ACC112 (cell line): ENCODE results near the gene GRIP2.

Source experiments
- H2AFZ ChIP-seq: fragments of 200-600 bp; sonication (generic); one replicate; pipeline ENCODE4 v1.6.0; 2017; ENCODE audit warnings: antibody characterized with exemption, low read length; ENCODE audit not compliant: unreplicated experiment
- H3K27ac ChIP-seq: fragments of 200-600 bp; sonication (generic); 2 replicates; pipeline ENCODE4 v1.5.1; 2014; ENCODE audit warnings: low read depth, mild to moderate bottlenecking, antibody characterized with exemption, low read length, moderate library complexity
- H3K27me3 ChIP-seq: fragments of 200-600 bp; sonication (generic); 2 replicates; pipeline ENCODE4 v1.6.1; 2014; ENCODE audit warnings: mild to moderate bottlenecking, antibody characterized with exemption, low read length, moderate library complexity, mixed read lengths; ENCODE audit not compliant: insufficient read depth
- H3K36me3 ChIP-seq: fragments of 200-600 bp; sonication (generic); 2 replicates; pipeline ENCODE4 v1.6.1; 2016; ENCODE audit warnings: mild to moderate bottlenecking, antibody characterized with exemption, low read length, moderate library complexity, mixed read lengths; ENCODE audit not compliant: insufficient read depth
- H3K4me1 ChIP-seq: fragments of 200-600 bp; sonication (generic); one replicate; pipeline ENCODE4 v1.6.1; 2016; ENCODE audit warnings: low read length, mixed read lengths; ENCODE audit not compliant: insufficient read depth, unreplicated experiment, control insufficient read depth
- H3K4me3 ChIP-seq: fragments of 200-600 bp; sonication (generic); 2 replicates; pipeline ENCODE4 v1.5.1; 2014; ENCODE audit warnings: mild to moderate bottlenecking, low read depth, low read length
- H3K79me2 ChIP-seq: fragments of 200-600 bp; sonication (generic); one replicate; pipeline ENCODE4 v1.6.0; 2016; ENCODE audit warnings: low read length; ENCODE audit not compliant: control insufficient read depth, unreplicated experiment, insufficient read depth

Gene GRIP2

DNA sequence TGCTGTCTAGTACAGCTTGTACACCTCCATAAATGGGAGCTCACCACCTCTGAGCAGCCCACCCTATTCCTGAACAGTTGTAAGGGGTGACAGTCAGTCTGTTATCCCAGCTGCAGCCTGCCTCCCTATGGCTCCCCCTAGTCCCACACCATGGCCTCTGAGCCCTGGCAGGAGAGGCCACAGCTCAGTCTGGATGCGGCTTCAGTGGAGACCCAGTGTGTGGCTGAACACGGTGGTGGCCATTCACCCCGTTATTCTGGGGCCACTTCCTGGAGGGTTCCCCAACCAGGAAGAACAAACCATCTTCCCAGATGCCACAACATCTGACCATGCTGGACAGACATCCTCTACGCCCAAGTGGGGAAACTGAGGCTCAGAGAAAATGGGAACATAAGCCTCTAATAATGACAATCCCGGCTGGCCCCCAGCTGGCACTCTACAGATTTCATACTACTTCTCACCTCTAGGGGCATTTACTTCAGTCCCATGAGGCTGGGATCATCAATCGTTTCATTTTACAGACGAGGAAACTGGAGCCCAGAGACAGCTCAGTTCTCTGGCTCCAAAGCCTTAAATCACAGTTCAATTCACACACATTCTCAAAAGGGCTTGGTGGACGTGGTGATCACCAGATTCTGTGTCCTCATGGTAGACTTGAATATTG lies 9.2 kb upstream of the GRIP2 start:
- Histone ChIP-seq H2AFZ (no peak overlapping the region), H3K79me2 (no peaks in the 10 kb centered on the region), H3K27ac (no peak overlapping the region), H3K4me3 (no peak overlapping the region), H3K27me3 (peaks cover 24% of the 10 kb centered on the region; the same call in 1 of the 2 replicates), H3K36me3 (no peaks in the 10 kb centered on the region), H3K4me1 (no peaks in the 10 kb centered on the region)

DNA sequence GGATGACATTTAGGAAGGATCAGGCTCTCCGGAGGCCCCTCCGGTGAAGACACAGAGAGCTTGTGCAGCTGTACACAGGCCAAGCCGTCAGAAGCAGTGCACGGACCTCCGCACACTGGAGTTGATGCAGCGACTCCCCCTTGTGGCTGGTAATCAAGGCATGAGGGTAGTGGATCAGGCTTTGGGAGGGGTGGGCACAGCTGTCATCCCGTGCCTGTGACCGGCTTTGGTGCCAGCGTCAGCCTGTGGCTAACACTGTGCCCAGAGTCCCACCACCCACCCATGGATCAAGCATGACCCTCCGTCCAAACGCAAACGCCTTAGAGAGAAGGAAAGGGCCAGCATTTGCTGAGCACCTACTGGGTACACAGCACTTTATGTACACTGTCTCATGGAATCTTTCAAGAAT lies 8.2 kb upstream of the GRIP2 start:
- Histone ChIP-seq H3K27me3 (peaks cover 24% of the 10 kb centered on the region; the same call in 1 of the 2 replicates), H3K4me1 (no peaks in the 10 kb centered on the region), H3K36me3 (no peaks in the 10 kb centered on the region), H3K27ac (no peak overlapping the region), H3K4me3 (no peak overlapping the region), H2AFZ (no peak overlapping the region), H3K79me2 (no peaks in the 10 kb centered on the region)

DNA sequence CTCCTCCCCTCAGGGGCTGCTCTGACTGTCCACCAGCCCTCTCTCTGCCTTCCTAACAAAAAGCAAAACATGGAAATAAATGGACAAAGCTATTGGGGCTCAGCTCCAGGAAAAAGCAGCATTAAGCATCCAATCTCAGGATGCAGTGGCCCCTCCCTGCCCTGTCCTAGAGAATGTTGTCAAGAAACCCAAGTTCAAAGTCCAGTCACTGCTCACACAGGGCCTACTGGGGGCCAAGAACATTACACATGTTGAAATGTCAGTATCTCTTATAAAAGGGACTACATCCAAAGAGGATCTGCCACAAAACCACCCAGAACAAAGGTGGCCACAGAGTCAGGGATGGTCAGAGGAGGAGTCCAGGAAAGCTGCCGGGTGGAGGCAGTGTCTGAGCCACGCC lies 7.6 kb upstream of the GRIP2 start:
- Histone ChIP-seq H3K4me1 (no peaks in the 10 kb centered on the region), H2AFZ (no peak overlapping the region), H3K27me3 (peaks cover 24% of the 10 kb centered on the region; the same call in 1 of the 2 replicates), H3K27ac (no peak overlapping the region), H3K4me3 (no peak overlapping the region), H3K36me3 (no peaks in the 10 kb centered on the region), H3K79me2 (no peaks in the 10 kb centered on the region)

DNA sequence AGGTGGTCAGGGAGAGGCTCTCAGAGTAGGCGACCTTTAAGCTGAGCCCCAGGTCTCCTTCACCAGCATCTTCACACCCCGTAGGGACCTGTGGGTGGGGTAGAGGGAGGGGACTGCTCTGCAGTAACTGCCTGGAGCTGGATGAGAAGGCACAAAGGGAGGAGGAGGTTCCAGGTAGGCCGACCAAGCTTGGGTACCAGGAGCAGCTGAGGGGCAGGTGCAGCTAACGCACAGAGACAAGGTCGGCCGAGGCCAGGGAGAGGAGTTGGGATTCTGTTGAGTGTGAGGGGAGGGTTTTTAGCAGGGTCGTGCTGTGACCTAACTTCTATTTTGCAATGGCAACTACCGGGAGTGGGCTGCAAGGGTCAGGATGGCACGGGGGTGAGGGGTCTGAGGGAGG lies 5.9 kb upstream of the GRIP2 start:
- H3K27me3 ChIP-seq, result peaks cover 20% of the 10 kb centered on the region; the same call in 1 of the 2 replicates
- H3K79me2 ChIP-seq, result no peaks in the 10 kb centered on the region
- no peaks in the 10 kb centered on the region for H3K4me1 ChIP-seq
- no peak overlapping the region for H2AFZ ChIP-seq
- H3K27ac ChIP-seq, result no peak overlapping the region
- no peak overlapping the region for H3K4me3 ChIP-seq
- H3K36me3 ChIP-seq, result no peaks in the 10 kb centered on the region

DNA sequence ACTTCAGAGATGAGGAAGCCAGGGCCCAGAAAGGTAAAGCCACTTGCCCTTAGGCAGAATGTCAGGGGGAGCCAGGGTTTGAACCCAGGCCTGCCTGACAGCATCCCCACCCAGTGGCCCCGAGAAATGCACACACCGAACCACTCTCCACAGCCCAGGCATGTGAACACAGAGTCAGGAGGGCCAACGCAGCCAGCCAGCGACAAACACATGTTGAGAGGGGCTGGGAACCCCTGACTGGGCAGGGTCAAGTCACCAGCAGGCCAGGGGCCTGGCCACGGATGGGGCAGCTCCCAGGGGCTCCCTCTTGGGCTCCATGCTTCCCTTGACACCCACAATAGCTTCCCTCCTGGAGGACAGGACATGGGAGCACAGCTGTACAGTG lies 5.1 kb upstream of the GRIP2 start:
- Histone ChIP-seq H3K27me3 (peaks cover 18% of the 10 kb centered on the region; the same call in 1 of the 2 replicates), H3K27ac (no peak overlapping the region), H3K4me1 (no peaks in the 10 kb centered on the region)

DNA sequence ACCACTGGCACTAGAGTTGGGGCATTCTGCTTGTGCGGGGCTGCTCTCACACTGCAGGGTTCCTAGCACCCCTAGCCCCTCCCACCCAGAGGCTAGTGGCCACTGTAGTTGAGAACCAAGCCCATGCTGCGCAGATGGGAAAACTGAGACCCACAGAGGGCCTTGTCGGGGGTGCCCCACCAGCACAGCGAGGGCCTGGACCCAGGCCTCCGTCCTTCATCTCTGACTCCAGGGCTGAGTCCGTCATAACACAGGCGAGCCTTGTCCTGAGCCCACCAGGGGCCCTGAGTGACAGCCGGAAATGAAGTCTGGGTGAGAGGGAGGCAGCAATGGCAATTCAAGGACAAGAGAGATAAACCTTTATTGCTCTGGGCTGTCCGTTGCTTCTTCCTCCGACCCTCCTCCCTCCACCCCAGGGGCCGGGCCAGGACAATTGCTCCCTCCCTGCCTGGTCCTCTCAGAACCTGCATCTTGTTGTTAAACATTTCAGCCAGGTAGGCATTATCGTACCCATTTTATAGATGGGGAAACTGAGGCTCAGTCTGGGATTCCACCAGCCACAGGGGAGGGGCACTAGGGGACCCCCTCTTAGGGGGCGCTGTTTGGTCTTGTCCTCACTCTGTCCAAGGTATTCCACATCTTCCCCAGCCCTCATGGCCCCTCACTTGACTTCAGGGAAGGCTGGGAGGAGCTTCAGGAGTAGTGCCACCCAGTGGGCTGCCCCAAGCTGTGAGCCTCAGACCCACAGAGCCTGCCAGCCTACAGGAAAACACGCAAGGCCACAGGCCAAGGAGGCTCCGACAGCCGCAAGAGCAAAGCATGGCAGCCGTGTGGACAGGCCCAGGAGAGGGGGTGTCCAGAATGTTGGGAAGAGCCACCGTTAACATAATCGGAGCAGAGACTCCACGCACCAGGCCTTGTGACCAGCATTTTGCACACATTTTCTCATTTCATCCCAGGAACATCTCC lies 4.4 kb upstream of the GRIP2 start:
- Histone ChIP-seq H2AFZ (no peak overlapping the region), H3K79me2 (no peaks in the 10 kb centered on the region), H3K4me3 (no peak overlapping the region), H3K27ac (no peak overlapping the region), H3K4me1 (no peaks in the 10 kb centered on the region), H3K36me3 (no peaks in the 10 kb centered on the region), H3K27me3 (peaks cover 16% of the 10 kb centered on the region; the same call in 1 of the 2 replicates)

More for the DNA sequence above, 5.1 kb upstream of the GRIP2 start:
- Histone ChIP-seq H3K4me3 (no peak overlapping the region), H3K36me3 (no peaks in the 10 kb centered on the region), H3K79me2 (no peaks in the 10 kb centered on the region), H2AFZ (no peak overlapping the region)

DNA sequence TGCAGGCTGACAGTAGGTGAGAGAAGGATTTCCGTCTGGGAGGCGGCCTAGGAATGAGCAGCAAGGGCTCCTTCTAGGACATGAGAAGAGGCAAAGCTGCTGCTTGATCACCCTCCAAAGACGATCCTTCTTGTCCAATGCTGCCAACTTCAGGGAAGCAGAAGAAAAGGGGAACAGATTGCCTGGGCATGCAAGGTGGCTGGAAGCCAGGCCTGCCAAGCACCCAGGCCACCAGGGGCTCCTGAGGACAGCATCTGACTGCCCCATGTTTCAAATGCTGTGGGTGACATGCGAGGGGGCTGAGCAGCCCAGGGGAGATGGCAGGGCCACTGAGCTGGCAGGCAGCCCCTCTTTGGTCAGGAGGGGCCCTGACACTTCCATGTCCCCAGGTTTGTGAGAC lies 3.3 kb upstream of the GRIP2 start:
- Histone ChIP-seq H3K27me3 (peaks cover 5% of the 10 kb centered on the region; the same call in 1 of the 2 replicates), H3K27ac (no peak overlapping the region), H3K79me2 (no peaks in the 10 kb centered on the region), H3K4me1 (no peaks in the 10 kb centered on the region), H3K4me3 (no peak overlapping the region), H3K36me3 (no peaks in the 10 kb centered on the region), H2AFZ (no peak overlapping the region)

DNA sequence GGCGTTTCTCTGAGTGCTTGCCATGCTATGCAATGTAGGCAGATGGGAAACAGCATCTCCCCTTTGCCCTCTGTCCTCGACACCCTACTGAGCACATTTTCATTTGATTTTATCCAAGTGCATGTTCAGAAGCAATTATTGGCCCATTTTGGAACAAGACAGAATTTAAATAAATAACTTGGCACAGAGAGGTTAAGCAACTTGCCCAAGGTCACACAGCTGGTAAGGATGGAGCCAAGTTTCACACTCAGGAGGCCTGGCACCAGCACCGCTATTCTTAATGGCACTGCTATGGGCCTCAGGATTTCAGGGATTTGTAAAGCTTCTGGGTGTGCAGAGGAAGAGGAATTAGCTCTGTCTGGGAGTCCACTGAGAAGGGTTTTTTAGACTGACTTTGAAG lies 2.5 kb upstream of the GRIP2 start:
- H3K36me3 ChIP-seq, result no peaks in the 10 kb centered on the region
- no peak overlapping the region for H3K27ac ChIP-seq
- H3K79me2 ChIP-seq, result no peaks in the 10 kb centered on the region
- no peaks in the 10 kb centered on the region for H3K4me1 ChIP-seq
- peaks cover 5% of the 10 kb centered on the region; the same call in 1 of the 2 replicates for H3K27me3 ChIP-seq
- H2AFZ ChIP-seq, result no peak overlapping the region
- H3K4me3 ChIP-seq, result no peak overlapping the region

DNA sequence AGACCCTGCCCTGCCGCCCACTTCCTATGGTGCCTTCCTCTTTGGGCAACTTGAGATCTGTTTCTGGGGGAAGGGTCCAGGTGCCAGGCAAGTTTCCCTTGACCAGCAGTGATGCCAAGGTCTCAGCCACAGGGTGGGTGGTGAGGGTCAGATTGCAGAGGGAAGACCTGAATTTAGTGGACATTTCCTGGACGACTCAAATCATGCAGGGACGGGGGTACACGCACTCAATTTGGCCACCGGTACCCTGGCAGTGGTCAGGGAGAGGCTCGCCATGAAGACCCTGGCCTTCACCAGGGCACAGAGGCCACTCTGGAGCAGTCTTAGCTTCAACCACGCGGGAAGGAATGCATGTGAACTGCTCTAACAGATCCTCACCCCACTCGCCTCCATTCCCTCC lies 1.5 kb upstream of the GRIP2 start:
- Histone ChIP-seq H3K4me1 (no peaks in the 10 kb centered on the region), H2AFZ (no peak overlapping the region), H3K36me3 (no peaks in the 10 kb centered on the region), H3K4me3 (no peak overlapping the region), H3K27me3 (peaks cover 5% of the 10 kb centered on the region; the same call in 1 of the 2 replicates), H3K27ac (no peak overlapping the region), H3K79me2 (no peaks in the 10 kb centered on the region)

DNA sequence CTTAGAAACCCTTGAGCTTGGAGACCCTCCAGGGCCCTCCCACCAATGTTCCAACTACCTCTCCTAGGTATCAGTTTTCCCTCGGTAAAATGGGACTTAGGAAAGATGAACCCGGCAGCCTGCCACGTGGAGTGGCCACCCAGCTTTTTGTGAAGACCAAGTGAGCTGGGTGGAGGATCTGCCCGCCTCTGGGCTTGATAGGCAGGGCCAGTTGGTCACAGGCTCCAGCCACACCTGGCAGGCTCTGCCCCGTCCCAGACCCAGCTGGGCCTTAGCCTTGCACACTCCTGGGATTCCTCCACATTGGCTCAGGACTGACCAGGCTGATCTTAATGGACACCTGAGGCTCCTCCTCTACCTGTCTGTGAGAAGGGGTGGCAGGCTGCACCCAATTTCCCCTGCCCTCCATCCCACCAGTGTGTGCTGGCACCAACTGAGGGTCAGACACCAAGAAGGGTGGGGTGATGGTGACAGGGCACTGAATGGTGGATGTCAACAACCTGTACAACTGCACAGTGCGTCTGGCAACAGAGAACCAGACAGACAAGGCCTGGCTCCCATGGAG lies 761 bp upstream of the GRIP2 start:
- Histone ChIP-seq H3K27ac (no peak overlapping the region), H3K4me3 (no peak overlapping the region), H3K79me2 (no peaks in the 10 kb centered on the region), H3K36me3 (no peaks in the 10 kb centered on the region), H2AFZ (no peak overlapping the region), H3K27me3 (peaks cover 5% of the 10 kb centered on the region; the same call in 1 of the 2 replicates), H3K4me1 (no peaks in the 10 kb centered on the region)
